HL-60 (cell line): Measurements from ENCODE around the gene ADH7.

Experiments used
- DNase-seq, 2 experiments: peaks; one replicate each; pipeline ENCODE4 v3.0.0-alpha.2; 2010 to 2020; ENCODE audit warnings: low read depth in 1 of 2, low spot score in 1 of 2
- H3K27ac ChIP-seq: fragments of 250-450 bp; sonication (Bioruptor Pico); replicated peaks from 2 replicates; pipeline ENCODE4 v1.5.1; 2020; ENCODE audit warnings: mild to moderate bottlenecking, moderate library complexity
- H3K27me3 ChIP-seq: fragments of 250-450 bp; sonication (Bioruptor Pico); 2 replicates; pipeline ENCODE4 v1.5.1; 2021; ENCODE audit warnings: mild to moderate bottlenecking, moderate library complexity; ENCODE audit not compliant: insufficient read depth, poor library complexity, severe bottlenecking
- H3K4me3 ChIP-seq: replicated peaks from 2 replicates; pipeline ENCODE4 v1.5.1; 2011; ENCODE audit warnings: mild to moderate bottlenecking, control low read depth, low read length; ENCODE audit not compliant: insufficient read depth
- CTCF ChIP-seq: IDR thresholded peaks from one replicate; pipeline ENCODE4 v1.5.1; 2011; ENCODE audit warnings: low read length, control low read depth, inconsistent platforms; ENCODE audit not compliant: insufficient read depth
- GABPA ChIP-seq: IDR thresholded peaks from 2 replicates; pipeline ENCODE4 v1.6.1; 2012; ENCODE audit warnings: low read depth
- POLR2AphosphoS5 ChIP-seq: IDR thresholded peaks from 2 replicates; pipeline ENCODE4 v1.6.1; 2012; ENCODE audit warnings: low read depth
- REST ChIP-seq: IDR thresholded peaks from 2 replicates; pipeline ENCODE4 v1.6.1; 2012; ENCODE audit warnings: low read depth; ENCODE audit not compliant: insufficient replicate concordance
- SPI1 ChIP-seq: IDR thresholded peaks from 2 replicates; pipeline ENCODE4 v1.6.1; 2012; ENCODE audit warnings: low read depth, mild to moderate bottlenecking, borderline replicate concordance

ADH7 gene

GRCh38 chr4:99405433-99406115 lies 29.6 kb downstream of the ADH7 start:
- peak; percentile 24 to 49 for DNase-seq
- Histone ChIP-seq H3K27me3 (no peaks in the 10 kb centered on the region), H3K27ac (no peak overlapping the region), H3K4me3 (no peak overlapping the region)
- TF ChIP-seq REST (no peak), POLR2AphosphoS5 (no peak), GABPA (no peak), CTCF (peak; percentile 70), SPI1 (no peak)

GRCh38 chr4:99404595-99405287 lies 30.4 kb downstream of the ADH7 start:
- TF ChIP-seq SPI1 (no peak), CTCF (no peak), REST (no peak), POLR2AphosphoS5 (no peak), GABPA (no peak)
- no peak for DNase-seq
- Histone ChIP-seq H3K27me3 (no peaks in the 10 kb centered on the region), H3K27ac (no peak overlapping the region), H3K4me3 (no peak overlapping the region)

GRCh38 chr4:99403380-99404184 lies 31.6 kb downstream of the ADH7 start:
- no peak for DNase-seq
- no peak for TF ChIP-seq POLR2AphosphoS5
- TF ChIP-seq SPI1, result no peak
- TF ChIP-seq GABPA, result no peak
- Histone ChIP-seq H3K4me3 (no peak overlapping the region), H3K27me3 (no peaks in the 10 kb centered on the region), H3K27ac (no peak overlapping the region)

- DNase-seq, result no peak
Measured at GRCh38 chr4:99402765-99403164, 32.4 kb downstream of the ADH7 start.

More at GRCh38 chr4:99402765-99403164, 32.4 kb downstream of the ADH7 start:
- no peak overlapping the region for H3K27ac ChIP-seq
- no peaks in the 10 kb centered on the region for H3K27me3 ChIP-seq
- no peak overlapping the region for H3K4me3 ChIP-seq
- TF ChIP-seq GABPA (no peak), POLR2AphosphoS5 (no peak), REST (no peak), CTCF (no peak), SPI1 (no peak)
